C4-2B (cell line): ENCODE results near the gene LRRC59.

Experiments used
- ZFX ChIP-seq: fragments of 450-650 bp; IDR thresholded peaks from 2 replicates; pipeline ENCODE4 v1.6.1; 2017
- TF ChIP-seq, protein P1 (sequence below): fragments of 450-650 bp; conservative IDR thresholded peaks from 2 replicates; pipeline ENCODE4 v1.5.1; 2017; ENCODE audit warnings: mild to moderate bottlenecking

DNA sequence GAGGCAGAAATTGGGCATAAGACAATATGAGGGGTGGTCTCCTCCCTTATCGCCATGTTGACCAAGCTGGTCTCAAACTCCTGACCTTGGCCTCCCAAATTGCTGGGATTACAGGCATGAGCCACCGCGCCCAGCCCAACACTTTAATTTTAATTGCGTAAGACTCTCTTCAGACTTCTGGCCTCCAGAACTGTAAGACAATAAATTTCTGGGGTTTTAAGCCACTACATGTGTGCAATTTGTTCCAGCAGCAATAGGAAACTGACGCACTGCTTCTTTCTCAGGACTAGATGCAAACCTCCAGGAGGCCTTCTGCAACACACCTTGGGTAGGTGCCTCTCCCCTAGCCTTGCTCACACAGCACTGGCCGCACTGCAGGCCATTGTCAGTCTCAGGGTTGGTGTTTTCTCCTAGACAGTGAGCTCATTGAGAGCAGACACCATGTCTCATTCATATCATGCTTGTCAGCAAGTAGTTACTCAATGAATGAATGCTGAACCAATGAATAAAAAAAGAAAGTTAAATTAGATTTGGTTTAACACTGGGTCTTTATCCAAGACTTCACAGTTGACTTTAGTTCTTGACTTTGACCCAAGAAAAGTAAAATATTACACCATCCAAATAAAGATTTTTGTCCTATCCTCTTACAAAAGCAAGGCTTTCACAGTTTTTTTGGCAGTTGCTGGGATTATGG lies 23.2 kb upstream of the LRRC59 start:
- TF ChIP-seq, protein P1, sequence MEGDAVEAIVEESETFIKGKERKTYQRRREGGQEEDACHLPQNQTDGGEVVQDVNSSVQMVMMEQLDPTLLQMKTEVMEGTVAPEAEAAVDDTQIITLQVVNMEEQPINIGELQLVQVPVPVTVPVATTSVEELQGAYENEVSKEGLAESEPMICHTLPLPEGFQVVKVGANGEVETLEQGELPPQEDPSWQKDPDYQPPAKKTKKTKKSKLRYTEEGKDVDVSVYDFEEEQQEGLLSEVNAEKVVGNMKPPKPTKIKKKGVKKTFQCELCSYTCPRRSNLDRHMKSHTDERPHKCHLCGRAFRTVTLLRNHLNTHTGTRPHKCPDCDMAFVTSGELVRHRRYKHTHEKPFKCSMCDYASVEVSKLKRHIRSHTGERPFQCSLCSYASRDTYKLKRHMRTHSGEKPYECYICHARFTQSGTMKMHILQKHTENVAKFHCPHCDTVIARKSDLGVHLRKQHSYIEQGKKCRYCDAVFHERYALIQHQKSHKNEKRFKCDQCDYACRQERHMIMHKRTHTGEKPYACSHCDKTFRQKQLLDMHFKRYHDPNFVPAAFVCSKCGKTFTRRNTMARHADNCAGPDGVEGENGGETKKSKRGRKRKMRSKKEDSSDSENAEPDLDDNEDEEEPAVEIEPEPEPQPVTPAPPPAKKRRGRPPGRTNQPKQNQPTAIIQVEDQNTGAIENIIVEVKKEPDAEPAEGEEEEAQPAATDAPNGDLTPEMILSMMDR: no peak
- no peak for TF ChIP-seq ZFX
